Ramos (cell line): ENCODE results near the gene NUP155.
"Not testable (repeated sequence)": the region's sequence is repeated elsewhere in the genome, so short reads cannot be mapped to it uniquely, and the experiment has no call there.

Experiments
- in situ Hi-C: fragments of 300-500 bp; cut with MboI; formaldehyde crosslinking; loops from one replicate; pipeline ENCODE4 v1.14.3; 2022; ENCODE audit warnings: low sequenced_read_pairs; ENCODE audit not compliant: unreplicated experiment

NUP155 gene

GRCh38 chr5:37296313-37296712 is 74.6 kb downstream of the NUP155 start:
- in situ Hi-C loops, result not testable (repeated sequence)

DNA sequence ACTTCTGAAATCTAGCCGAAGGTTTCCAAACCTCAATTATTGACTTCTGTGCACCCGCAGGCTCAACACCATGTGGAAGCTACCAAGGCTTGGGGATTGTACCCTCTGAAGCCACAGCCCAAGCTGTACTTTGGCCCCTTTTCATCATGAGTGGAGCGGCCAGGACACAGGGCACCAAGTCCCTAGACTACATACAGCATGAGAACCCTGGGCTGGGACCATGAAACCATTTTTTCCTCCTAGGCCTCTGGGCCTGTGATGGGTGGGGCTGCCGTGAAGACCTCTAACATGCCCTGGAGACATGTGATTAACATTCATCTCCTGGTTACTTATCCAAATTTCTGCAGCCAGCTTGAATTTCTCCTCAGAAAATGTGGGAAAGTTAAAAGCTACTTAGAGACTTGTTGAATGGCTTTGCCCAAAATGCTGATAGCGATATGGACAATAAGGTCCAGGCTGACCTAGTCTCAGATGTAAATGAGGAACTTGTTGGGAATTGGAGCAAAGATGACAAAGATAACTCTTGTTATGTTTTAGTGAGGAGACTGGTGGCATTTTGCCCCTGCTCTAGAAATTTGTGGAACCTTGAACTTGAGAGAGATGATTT is 87.6 kb downstream of the NUP155 start:
- in situ Hi-C loops, result no loop called here

DNA sequence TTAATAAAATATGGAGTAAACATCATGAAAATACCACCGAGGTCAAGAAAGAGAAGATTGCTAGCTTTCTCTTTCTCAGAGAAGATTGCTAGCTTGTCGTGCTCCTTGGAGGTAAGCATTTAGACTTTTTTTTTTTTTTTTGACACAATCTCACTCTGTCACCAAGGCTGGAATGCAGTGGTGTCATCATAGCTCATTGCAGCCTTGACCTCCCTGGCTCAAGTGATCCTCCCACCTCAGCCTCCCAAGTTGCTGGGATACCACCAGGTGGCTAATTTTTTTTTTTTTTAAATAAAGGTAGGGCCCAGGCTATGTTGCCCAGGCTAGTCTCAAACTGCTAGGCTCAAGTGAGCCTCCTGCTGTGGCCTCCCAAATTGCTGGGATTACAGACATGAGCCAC is 95.4 kb downstream of the NUP155 start:
- in situ Hi-C loops, result no loop called here

GRCh38 chr5:37272511-37272910 is 98.4 kb downstream of the NUP155 start:
- in situ Hi-C loops, result no loop called here

DNA sequence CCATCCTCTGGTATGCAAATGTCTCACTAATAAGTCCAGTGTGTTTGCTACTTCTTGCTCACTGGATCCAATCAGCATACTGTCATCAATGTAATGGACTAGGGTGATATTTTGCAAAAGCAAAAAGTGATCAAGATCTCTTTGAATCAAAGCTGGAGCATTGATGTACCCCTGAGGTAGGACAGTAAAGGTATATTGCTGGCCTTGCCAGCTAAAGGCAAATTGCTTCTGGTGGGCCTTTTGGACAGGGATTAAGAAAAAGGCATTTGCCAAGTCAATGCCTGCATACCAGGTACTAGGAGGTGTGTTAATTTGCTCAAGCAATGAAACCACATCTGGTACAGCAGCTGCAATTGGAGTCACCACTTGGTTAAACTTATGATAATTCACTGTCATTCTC is 102.8 kb downstream of the NUP155 start:
- in situ Hi-C loops, result not testable (repeated sequence)

DNA sequence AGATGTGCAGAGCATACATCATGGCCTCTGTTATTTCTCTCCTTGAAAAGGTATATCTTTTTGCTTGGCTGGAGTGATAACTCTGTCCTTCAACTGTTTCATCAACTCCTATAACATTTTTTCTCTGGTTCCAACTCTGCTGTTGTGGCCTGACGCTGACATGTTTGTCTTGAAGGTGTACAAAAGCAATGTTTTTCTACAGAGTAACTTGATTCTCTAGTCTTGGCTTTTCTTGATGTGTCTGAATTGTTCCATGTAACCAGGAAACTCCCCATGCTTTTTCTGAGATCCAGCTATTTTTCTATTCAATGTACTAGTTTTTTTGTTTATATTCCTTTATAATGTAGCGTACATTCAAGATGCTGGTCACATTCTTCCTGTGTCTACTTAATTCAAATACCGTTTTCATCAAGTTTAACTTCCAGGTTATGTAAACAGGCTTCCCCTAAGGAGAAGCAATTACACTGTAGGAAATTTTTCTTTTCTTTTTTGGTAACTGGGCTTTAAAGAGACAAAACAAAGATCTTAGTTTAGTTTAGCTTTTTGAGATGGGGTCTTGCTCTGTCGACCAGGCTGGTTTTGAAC is 115.0 kb downstream of the NUP155 start:
- in situ Hi-C loops, result no loop called here

GRCh38 chr5:37254581-37254980 is 116.3 kb downstream of the NUP155 start:
- in situ Hi-C loops, result no loop called here

DNA sequence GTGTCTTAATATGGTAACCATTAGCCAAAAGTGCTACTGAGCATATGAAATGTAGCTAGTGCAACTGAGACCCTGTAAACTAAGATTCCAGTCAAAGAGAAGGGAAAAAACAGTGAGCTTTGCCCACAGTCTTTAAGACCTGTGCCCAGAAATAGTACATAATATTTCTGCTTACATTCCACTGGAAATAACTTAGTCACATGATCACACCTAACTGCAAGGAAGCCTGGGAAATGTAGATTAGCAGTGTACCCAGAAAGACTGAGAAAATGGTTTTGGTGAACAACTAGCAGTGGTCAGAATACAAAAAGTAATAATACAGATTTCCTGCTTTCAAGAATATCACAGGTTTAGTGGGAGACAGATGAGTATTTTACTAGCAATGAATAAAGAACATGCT is 119.2 kb downstream of the NUP155 start:
- in situ Hi-C loops, result no loop called here

- in situ Hi-C loops, result no loop called here
These were observed 121.1 kb downstream of the NUP155 start for GRCh38 chr5:37249815-37250164.

DNA sequence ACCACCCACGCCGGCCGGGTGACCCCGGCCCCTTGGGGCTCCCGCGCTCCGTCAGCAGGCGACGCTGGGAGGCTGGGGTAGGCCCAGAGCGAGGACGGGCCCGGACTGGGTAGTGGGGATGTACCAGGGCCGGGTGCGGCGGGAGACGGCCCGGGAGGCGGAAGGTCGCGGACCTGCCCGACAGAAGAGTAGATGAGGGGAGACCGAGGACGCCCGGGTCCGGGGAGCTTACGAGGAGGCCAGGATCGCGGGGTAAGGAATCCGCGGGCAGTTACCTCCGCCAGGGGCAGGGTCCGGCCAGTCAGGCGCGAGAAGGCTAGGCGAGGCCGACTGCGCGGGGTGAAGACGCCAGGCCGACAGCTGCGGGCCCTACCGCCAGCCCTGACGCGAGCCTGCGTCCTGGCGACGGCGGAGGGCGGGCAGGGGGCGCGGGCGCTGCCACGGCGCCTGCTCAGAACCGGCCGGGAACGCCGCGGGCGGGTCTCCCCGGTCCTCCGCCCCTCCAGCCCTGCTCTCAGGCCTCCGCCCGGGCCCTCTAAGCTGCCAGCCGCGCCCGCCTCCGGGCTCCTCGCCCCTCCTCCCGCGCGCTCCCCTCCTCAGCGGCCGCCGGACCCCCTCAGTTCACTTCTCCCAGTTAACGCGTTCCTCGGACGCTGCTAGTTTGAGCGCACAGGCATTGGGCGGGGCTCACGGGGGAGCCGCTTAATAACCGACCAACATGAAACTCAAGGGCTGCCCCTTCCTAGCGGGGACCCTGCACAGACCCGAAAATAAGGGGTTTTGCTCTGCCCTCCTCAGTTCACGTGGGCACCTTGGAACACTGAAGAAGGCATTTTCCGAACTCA is 121.7 kb downstream of the NUP155 start, which contains the start of gene CPLANE1:
TSS of gene CPLANE1 (minus strand) at position 407 of the 845 bp plus-strand sequence. CDS start 1,678 bp downstream, outside the sequence.
- in situ Hi-C loops, result no loop called here

DNA sequence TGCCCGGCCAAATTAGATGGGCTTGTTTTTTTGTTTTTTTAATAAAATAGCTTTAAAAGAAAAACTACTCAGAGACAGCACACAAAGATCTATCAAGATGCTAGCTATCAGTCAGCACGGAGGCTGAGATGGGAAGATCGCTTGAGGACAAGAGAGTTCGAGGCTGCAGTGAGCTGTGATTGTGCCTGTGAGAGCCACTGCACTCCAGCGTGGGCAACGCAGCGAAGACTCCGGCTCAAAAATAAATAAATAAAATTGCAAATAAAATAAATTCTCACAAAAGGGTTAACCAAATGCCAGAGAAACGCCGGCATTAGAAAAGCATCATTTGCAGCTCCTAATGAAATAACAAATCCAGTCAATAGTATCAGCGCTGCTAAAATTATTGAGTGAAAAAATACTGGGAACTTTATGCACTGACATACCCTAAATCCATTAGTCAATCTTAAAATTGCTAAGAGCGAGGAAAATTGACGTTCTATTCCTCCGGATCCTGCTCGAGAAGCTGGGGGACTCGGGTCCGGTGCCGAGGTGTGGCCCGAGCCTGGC is 122.4 kb downstream of the NUP155 start:
- in situ Hi-C loops, result no loop called here

- in situ Hi-C loops, result no loop called here
These were observed 123.4 kb downstream of the NUP155 start for GRCh38 chr5:37247496-37247895.

DNA sequence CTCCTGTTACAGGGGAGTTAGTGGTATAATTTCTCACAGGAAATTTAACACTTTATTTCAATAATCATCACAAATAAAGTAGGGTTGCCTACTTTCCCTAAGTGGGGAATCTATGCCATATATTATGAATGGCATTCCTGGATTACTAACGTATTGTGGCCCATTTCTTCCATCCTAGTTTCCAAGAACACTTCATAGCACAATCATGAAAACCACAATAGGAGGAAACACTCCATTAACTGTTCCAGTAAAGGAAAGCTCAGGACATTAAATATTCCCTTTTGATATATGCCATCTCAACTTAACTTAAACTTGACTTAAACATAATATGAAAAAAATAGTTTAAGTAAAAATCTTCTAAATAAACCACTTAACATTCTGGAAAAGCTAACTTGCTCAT is 123.9 kb downstream of the NUP155 start:
- in situ Hi-C loops, result no loop called here
